GM21360 (cell line): Measurements from ENCODE around the gene MET.
"Not testable (repeated sequence)": the region's sequence is repeated elsewhere in the genome, so short reads cannot be mapped to it uniquely, and the experiment has no call there.

ENCODE experiments used
- ATAC-seq: cut with Tn5 transposase; IDR thresholded peaks from one replicate; pipeline ENCODE4 v1.9.1; 2021; ENCODE audit warnings: mild to moderate bottlenecking, moderate library complexity; ENCODE audit not compliant: unreplicated experiment

MET gene

DNA sequence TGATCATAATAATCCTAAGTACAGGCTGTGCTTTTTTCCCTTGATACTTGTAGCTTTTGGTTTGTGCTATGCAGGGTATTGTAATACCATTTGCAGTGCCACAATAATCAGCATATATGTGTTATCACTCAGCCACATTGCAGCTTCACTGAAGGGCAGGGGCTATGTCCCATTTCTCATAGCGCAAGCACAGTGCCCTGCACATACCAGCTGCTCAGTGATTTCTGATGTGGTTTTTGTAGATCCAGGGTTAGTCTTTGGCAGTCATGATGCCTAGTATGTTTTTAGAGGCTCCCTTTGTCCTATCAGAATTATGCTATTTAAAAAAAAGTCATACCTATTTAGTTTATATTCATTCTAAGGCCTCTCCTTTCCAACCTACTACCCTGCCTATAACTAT lies 25.8 kb downstream of the MET start:
- ATAC-seq, result no peak

DNA sequence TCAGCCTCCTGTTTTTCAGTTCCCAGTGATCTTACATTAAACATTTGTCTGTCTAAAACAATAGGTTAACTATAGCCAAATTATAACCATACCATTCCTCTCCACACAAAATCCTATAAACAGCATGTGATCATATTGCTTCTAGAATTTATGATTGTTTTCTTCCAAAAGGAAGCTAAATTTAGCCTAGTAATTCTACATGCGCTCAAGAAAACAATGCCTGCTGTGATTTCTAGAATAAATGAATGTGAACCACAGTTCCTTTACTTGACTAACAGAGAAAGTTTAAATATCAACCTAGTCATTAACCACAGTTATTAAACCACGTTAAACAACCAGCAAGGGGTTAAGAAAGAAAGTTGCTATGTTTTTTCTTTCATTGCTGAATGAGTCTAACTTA lies 26.4 kb downstream of the MET start:
- no peak for ATAC-seq

DNA sequence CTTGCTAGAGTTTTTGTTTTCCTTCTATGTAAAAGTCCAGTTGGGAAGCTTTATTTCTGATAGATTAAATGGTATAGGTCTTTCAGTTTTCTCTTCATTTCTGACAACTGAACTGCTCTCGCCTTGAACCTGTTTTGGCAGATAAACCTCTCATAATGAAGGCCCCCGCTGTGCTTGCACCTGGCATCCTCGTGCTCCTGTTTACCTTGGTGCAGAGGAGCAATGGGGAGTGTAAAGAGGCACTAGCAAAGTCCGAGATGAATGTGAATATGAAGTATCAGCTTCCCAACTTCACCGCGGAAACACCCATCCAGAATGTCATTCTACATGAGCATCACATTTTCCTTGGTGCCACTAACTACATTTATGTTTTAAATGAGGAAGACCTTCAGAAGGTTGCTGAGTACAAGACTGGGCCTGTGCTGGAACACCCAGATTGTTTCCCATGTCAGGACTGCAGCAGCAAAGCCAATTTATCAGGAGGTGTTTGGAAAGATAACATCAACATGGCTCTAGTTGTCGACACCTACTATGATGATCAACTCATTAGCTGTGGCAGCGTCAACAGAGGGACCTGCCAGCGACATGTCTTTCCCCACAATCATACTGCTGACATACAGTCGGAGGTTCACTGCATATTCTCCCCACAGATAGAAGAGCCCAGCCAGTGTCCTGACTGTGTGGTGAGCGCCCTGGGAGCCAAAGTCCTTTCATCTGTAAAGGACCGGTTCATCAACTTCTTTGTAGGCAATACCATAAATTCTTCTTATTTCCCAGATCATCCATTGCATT lies 27.1 kb downstream of the MET start:
- ATAC-seq, result no peak

DNA sequence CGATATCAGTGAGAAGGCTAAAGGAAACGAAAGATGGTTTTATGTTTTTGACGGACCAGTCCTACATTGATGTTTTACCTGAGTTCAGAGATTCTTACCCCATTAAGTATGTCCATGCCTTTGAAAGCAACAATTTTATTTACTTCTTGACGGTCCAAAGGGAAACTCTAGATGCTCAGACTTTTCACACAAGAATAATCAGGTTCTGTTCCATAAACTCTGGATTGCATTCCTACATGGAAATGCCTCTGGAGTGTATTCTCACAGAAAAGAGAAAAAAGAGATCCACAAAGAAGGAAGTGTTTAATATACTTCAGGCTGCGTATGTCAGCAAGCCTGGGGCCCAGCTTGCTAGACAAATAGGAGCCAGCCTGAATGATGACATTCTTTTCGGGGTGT lies 27.7 kb downstream of the MET start:
- no peak for ATAC-seq

- no peak for ATAC-seq
Measured at GRCh38 chr7:116702046-116702785, 30.2 kb downstream of the MET start.

- ATAC-seq, result no peak
Measured at GRCh38 chr7:116704650-116705228, 32.7 kb downstream of the MET start.

DNA sequence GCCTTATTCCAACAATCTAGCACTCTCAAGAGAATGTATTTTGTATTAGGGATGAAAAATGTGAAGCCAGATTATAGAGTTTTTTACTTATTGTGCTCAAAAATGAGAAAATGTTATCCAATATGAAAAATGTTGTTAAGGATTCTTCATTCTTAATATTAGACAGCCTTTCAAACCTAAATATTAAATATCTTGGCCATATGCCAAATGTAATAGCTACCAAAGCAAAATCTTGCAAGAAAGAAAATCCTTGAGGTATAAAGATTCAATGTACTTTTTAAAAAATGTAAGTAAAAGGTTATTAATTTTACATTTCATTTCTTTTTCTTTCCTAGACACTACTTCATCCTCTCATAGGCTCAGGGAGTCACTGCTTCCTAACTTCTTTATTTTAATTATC lies 33.4 kb downstream of the MET start:
- ATAC-seq, result no peak

- no peak for ATAC-seq
Measured at GRCh38 chr7:116706668-116707126, 34.7 kb downstream of the MET start.

- ATAC-seq, result no peak
Measured at GRCh38 chr7:116707289-116707688, 35.3 kb downstream of the MET start.

GRCh38 chr7:116708248-116708647 lies 36.3 kb downstream of the MET start:
- ATAC-seq, result no peak

GRCh38 chr7:116708861-116709260 lies 36.9 kb downstream of the MET start:
- ATAC-seq, result no peak

GRCh38 chr7:116709336-116709735 lies 37.3 kb downstream of the MET start:
- ATAC-seq, result no peak

DNA sequence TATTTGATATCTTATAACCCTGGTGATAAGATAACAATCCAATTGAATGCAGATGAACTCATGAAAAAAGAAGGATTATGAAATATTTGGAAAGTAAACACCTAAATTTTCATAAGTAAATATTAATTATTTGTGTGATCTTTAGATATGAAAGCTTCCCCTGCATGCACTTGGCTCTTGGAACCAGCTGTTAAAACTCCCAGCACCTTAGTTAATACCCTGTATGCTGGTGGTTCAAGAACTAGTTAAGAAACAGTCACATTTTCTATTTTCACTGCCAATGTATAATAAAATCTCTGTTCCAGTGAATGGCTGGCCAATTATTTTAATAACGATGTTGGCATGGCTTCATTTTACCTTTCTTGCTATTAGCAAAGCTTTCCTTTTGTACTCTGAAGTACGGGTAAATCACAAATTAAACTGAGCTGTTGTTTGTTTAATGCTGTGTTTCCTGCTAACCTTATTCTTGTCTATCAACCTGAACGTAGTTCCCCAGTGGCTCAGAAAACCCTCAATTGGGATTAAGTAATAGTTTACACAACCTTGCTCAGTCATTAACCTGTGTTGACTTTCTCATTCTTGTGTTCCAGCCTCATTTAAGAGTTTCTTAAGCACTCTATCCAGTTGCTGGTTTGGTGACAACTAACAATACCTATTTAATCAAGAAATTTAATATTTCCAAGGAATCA lies 38.9 kb downstream of the MET start:
- ATAC-seq, result no peak

GRCh38 chr7:116711790-116712189 lies 39.8 kb downstream of the MET start:
- no peak for ATAC-seq

DNA sequence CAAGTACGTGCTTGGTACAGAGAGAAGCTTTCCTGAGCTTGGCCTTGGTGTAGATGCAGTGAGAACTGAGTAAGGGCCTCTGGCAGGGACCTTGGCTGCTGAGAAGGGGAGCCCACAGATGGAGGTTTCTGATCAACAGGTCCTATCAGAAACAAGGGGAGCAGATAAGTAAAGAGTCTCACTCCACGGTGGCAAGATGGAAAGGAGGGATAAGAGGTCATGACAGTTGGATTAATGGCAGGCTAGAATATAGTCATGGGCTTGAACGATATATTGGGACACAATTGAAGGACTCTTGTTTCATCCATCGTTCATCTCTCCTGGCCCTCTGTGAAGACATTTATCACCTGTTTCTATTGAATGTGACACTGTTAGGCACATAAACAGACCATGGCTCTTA lies 41.5 kb downstream of the MET start:
- no peak for ATAC-seq

- no peak for ATAC-seq
Measured at GRCh38 chr7:116713918-116714317, 41.9 kb downstream of the MET start.

GRCh38 chr7:116715077-116715476 lies 43.1 kb downstream of the MET start:
- ATAC-seq, result no peak

GRCh38 chr7:116717137-116717536 lies 45.1 kb downstream of the MET start:
- ATAC-seq, result no peak

DNA sequence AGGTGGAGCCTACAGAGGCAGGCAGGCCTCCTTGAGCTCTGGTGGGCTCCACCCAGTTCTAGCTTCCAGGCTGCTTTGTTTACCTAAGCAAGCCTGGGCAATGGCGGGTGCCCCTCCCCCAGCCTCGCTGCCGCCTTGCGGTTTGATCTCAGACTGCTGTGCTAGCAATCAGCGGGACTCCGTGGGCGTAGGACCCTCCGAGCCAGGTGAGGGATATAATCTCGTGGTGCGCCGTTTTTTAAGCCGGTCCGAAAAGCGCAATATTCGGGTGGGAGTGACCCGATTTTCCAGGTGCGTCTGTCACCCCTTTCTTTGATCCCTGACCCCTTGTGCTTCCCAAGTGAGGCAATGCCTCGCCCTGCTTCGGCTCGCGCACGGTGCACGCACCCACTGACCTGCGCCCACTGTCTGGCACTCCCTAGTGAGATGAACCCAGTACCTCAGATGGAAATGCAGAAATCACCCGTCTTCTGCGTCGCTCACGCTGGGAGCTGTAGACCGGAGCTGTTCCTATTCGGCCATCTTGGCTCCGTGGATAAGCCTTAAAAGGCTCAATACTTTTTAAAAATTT lies 52.0 kb downstream of the MET start:
- not testable (repeated sequence) for ATAC-seq

DNA sequence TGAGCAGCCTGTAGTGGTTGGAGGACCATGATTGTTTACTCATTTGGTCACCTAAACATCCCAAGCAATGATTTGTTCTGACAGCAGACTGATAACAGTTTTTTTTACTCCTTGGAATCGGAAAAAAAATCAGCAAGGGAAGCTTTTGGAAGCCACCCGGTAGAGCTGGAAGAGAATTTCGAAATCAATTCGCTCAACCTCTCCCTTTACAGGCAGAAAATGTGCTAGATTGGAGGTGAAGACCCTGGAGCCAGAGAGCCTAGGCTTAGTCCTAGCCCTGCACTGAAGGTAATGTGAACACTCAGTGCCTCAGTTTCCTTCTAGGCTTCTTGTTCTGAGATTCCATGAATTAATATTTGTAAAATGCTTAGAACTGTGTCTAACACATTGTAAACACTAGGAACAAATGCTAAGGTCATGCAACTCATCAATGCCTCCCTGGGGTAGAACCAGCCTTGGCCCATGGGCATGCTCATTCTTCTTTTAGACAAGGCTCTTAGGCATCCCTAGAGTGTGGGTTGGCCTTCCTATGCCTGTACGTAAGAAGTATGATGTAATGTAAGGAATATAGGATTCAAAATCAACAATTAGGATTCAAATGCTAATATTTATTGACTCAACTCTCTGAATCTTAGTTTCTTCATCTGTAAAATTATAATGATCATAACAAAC lies 52.7 kb downstream of the MET start:
- no peak for ATAC-seq
